HG02623 (cell line): ENCODE results near the gene SH3PXD2B.
"Not testable (repeated sequence)": the region's sequence is repeated elsewhere in the genome, so short reads cannot be mapped to it uniquely, and the experiment has no call there.

Experiments
- ATAC-seq: cut with Tn5 transposase; IDR thresholded peaks from one replicate; pipeline ENCODE4 v1.9.1; 2021; ENCODE audit warnings: moderate library complexity; ENCODE audit not compliant: unreplicated experiment

SH3PXD2B gene

DNA sequence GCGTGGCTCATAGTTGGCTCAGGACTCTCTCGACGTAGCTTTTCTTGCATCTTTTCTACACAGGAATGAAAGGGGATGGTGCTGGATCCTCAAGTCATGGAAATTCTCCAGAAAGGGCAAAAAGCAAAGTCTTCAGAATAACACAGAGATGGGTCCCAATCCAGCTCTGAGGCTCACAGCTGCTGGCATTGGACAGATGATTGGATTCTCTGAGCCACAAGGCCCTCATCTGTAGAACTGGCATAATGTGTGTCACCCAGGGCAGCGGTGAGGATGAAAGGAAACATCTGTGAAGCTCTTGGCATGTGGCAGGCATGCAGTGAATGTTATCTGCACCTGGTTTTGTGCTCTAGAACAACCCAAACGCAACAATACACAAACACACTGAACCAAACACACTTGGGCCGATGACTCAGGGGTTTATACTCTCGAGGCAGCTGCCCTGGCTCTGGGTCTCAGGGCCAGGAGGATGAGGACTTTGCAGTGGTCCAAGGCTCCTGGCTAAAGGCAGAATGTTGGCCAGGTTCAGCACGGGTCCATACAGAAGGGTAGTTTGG is 106.8 kb downstream of the SH3PXD2B start:
- no peak for ATAC-seq

DNA sequence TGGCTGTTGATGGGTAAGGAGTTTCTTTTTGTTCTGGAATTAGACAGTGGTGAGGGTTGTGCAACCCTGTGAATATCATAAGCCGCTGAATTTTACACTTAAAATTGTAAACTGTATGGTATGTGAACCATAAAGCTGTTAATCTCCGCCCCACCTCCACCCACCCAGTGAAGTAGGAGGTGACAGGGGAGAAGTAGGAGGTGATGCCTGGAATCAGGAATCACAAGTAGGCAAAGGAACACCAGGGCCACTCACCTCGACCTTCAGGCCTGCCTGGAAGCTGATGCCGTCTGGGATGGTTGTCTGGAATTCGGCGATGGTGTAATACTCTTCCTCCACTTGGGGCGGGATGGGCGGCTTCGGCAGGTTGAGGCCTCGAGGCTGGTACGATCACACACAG is 108.4 kb downstream of the SH3PXD2B start:
- no peak for ATAC-seq

DNA sequence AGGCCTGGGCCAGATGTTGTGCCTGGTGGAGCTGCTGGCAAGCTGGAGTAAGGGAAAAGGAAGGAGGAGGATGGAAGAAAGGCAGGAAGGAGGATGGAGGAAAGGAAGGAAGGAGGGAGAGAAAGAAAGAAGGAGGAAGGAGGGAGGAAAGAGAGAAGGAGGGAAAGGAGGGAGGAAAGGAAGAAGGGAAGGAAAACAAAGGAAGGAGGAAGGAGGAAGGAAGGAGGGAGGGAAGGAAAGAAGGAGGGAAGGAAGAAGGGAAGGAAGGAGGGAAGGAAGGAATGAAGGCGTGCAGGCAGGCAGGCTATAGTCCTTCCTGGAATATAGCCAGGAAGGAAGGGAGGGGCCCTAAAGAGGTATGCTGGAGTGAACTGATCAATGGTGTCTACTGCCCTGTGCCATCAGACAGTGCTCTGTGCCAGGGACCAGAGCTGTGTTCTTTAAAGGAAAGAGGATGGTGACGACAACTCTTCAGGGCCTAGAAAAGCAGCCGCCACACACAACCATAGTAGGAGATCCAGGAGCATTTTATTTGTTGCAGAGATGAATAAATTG is 109.4 kb downstream of the SH3PXD2B start:
- ATAC-seq, result no peak

DNA sequence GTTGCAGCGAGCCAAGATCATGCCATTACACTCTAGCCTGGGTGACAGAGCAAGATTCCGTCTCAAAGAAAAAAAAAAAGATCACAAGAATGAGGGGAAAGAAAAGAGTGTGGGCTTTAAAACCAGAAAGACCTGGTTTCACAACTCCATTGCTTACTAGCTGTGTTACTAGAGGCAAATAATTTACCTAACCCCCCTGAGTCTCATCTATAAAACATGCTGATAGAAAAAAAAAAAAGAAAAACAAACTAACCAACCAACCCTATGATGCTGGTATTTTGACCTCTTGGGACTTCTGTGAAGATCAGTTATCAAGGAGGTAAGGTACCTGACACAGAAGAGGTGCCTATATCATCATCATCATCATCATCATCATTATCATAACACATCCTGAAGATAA is 110.6 kb downstream of the SH3PXD2B start:
- no peak for ATAC-seq

DNA sequence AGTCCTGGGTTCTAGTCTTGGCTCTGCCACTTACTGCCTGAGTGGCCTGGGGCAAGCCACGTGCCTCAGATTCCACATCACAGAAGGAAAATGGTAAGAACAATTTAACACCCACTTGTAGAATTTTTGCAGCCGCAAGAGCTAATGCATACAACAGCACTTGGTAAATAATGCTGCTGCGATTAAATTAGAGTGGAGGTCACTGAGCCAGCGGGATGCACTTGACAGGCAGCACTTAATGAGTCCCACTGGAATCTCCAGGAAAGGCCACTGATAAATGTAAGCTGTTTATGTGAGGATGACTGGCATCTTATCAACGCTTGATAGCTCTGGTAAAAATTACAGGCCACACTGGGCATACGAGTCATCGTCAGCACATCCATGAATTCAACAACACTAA is 111.4 kb downstream of the SH3PXD2B start:
- ATAC-seq, result no peak

DNA sequence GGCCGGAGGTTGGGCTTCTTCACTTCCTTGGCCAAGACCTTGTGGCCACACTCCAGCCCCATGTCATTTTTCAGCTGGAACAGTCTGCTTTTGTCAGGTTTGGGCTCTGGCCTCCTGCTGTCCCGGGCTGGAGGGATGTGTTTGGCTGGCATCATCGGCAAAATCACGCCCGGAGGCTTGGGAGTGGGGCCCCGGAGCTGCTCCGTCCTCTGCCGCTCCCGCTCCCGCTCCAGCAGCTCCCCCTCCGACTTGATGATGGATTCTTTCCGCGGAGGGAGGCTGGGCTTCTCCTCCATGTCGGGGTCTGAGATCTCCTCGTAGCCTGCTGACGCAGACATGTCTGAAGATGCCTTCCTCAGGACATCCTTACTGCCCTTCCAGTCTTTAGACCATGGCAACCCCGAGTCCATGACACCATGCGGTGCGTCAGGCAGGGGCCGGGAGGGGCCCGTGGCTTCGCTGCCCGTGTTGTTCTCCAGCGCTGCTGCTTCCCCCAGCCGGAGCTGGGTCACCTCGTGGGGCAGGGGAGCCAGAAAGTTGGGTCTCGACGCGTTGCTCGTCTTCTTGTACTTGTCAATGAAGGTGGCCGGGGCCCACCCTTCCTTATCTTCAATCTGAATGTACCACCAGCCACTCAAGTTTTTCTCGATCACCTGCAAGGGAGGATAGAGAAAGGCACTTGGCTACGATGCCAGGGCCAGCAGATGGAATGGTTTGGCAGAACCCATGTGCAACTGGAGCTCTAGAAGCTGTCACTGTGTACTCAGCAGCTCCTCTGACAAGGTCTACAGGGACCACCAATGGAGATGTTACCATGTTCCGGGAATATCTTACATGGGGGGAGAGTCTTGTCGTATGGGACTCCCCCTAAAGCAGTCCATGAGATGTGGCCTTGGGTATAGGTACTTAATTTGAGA is 114.8 kb downstream of the SH3PXD2B start:
- ATAC-seq, result no peak

DNA sequence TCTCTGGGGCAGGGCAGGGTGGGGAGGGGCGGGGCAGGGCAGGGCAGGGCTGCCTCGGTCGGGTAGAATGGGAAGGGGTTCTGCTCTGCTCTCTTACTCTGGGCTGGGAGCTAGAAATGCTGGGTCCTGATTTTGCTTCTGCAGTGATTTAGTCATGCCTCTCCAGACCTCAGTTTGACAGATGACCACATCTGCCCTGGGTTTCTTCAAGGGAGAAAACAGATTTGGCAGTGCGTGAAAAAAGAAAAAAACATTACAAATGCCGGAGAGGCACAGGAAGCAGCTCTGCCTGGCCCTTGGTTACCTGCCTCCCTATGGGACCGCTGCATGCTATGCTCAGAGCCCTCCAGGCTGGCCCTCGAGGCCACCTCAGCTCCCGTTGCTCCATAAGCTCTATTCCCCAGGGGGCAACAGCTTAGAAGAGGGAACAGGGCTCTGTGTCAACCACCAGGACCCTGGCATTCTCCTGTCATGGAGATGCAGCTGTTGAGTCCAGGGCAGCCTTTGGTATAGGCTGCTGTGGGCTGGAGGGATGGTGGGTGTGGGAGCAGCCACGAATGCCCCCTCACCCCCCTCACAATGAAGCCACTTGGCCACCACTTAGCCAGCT is 117.5 kb downstream of the SH3PXD2B start:
- no peak for ATAC-seq

DNA sequence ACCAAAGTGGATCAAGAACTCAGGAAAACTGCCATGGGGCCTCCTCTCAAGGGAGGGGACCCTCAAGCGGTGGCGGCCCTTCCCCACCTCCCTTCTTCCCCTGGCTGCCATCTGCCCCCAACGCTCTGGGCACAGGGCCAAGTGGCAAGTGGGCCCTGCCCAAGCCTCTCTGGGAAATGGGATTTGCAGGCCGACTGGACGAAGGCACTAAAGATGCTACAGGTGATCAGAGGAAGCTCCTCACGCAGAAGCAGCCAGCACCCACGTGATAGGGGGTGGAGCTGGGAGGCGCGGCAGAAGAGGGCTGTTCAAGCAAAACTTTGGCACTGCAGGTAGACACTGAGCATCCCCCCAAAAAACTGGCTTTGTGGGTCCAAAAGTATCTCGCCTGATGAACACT is 118.1 kb downstream of the SH3PXD2B start:
- no peak for ATAC-seq

DNA sequence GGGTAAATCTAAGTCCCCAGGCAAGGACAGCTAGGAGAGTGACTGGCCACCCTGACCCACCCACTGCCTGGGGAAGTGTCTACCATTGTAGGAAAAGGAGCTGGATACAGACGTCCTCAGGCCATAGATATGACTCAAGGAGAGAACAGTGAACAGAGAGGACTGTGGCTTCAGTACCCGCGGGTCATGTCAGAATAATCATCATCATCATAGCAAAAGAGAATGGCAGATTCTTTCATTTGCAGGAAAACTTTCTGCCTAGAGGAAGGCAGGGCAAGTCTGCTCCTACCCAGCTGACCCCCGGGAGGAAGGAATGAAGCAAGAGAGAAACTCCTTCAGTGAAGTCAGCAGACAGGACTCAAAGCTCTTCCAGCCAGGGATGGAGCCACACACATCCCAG is 118.6 kb downstream of the SH3PXD2B start:
- ATAC-seq, result no peak

DNA sequence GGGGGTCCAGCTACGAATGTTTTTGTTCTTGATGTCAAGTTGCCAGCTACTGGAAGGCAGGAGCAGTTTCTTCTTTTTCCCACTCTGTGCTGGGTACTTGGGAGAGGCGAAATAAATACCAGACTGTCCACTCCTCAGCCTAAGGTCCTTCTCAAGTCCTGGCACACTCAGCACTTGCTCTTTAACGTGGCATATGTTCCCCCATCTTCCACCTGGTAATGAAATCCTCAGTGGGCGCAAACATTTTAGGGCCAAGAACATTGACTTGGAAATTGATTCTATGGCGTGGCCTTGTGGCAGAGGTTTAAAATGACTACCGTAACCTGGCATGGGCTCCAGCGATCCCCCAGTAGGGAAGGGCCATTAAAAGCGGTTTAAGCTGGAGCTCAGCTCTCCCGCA is 119.7 kb downstream of the SH3PXD2B start:
- no peak for ATAC-seq

DNA sequence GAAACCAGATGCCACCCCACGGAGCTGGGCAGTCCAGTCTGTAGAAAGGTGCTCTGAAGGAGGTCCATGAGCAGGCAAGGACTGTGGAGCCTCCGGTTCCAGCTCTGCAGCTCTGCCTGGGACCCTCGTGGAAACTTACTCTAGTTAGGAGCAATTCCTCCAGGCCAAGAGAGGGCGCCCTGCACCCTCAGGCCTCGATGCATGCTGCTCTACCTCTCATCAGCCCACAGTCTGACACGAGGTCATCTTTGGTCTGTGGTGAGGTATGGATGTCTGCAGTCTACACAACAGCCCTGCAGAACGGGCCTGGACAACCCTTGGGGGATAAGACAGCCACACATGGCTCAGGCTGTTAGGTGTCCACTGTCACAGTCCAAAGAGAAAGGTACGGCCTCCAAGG is 120.1 kb downstream of the SH3PXD2B start:
- ATAC-seq, result no peak

DNA sequence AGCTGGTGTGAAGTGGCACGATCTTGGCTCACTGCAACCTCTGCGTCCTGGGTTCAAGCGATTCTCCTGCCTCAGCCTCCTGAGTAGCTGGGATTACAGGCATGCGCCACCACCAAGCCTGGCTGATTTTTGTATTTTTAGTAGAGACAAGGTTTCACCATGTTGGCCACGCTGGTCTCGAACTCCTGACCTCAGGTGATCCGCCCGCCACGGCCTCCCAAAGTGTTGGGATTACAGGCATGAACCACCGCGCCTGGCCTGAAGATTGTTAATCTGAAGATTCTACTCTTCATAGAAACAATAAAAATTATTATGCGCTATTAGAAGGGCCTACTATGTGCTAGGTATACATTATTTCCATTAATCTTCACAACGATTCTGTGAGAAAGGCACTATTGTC is 127.4 kb downstream of the SH3PXD2B start:
- not testable (repeated sequence) for ATAC-seq

DNA sequence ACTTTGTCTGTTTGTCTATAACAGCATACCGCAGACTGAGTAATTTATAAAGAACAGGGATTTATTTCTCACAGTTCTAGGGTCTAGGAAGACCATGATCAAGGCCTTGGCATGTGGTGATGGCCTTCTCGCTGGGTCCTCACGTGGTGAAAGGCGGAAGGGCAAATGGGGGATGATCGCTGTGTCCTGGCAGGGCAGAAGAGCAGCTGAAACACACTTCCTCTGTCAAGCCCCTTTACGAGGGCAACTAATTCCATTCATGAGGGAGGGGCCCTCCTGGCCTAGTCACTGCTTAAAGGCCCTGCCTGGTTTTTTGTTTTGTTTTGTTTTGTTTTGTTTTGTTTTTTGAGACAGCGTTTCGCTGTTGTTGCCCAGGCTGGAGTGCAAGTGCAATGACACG is 128.9 kb downstream of the SH3PXD2B start:
- ATAC-seq, result no peak

DNA sequence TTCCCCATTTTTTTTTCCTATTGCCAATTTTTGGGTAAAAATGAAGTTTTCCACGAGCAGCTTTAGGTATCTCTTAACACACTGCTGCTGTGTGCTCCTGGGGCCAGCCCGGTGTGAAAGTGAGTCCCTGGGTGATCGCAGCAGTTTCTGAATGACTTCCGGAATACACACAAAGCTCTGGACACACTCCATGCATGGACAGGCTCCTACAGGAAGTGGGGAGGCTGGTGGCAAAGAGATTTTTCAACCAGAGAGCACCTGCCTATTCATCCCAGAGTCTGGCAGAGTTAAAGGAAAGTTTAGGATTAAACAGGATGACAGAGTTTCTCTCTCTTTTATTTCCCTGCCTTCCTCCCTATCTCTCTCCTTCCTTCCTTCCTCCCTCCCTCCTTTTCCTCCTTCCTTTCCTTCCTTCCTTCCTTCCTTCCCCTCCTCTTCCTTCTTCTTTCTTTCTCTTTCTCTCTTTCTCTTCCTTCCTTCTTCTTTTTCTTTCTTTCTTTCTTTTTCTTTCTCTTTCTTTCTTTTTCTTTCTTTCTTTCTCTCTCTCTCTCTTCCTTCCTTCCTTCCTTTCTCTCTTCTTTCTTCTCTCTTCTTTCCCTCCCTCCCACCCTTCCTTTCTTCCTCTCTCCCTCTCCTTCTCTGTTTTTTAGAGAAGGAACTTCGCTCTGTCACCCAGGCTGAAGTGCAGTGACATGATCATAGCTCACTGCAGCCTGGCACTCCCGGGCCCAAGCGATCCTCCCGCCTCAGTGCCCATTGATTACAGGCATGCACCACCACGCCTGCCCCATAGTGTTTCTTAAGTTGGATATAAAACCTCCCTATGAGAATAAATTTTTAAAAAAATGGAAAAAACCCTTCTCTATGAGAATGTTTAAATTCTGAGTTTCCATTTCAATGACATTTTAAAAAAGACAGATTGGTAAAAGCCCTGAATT is 132.0 kb downstream of the SH3PXD2B start:
- no peak for ATAC-seq

DNA sequence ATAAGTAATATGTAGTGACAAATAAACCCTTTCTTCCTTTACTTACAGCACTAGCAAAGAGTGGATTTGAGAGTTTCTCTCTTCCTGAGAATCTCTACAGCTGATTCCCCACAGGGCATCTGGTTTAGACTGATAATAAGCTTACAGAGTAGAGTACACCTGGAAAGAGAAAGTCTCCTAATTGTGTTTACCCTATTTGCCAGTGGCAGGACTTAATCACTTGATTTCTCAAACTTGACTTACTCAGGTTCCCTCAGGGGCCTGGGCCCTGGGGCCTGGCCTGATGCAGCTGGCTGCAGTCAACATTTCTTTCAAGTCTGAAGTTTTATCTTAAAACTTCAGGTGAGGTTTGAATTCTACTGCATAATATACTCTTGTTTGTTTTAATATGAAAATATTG is 132.7 kb downstream of the SH3PXD2B start:
- no peak for ATAC-seq

DNA sequence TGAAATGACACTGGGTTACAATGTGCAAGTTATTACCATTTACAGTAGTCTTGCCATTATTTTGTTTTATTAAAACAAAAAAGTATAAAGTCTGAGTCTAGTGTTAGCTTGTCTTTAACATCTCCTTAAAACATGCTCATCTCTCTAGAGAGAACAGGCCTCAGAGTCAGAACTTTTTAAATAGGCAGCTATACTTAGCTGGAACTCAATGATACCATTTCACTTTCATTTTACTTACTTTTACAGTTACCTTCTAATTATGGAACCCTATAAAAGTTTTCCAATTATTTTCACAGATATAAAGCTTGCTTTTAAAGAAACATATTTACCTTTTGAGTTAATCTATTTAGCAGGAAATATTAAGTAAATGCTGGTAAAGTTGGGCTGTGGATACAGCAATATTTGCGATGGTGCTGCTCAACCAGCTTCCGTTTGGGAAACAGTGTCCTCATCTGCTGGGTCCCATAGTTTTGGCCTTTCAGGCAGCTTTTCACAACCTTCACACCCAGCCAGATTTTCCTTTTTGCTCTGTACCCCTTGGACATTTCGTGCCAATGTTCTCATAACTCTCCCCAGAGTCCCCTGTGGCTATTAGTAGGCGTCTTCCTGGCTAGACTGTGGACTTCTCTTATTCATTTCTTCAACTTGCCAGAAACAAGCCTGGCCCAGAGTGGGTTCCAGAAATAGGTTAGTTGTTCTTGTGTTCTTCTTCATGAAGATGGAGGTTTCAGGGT is 134.4 kb downstream of the SH3PXD2B start:
- ATAC-seq, result no peak

DNA sequence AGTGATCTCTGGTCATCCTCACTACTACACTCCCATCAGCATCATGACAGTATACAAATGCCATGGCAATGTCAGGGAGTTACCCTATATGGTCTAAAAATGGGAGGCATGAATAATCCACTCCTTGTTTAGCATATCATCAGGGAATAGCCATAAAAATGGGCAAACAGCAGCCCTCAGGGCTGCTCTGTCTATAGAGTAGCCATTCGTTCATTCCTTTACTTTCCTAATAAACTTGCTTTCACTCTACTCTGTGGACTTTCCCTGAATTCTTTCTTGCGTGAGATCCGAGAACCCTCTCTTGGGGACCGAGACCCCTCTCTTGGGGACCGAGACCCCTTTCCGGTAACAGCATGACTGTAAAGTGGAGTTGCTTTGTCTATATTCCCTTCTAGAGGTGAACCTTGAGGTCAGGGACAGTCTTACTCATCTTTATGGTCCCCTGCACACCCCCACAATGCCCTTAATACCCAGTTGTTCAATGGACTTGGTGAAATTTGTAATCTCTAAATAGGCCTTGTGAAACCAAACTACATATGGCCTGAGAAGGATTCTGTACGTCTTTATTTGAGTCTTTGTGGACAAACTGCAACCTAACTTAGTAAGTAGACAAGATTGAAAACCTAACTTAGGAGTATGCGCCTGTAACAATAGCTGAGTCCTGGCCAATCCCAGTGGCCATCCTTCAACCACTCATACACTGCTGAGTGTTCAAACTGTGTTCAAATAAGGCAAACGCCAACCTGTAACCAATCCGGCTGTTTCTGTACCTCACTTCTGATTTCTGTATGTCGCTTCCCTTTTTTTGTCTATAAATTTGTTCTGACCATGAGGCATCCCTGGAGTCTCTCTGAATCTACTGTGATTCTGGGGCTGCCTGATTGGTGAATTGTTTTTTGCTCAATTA is 138.5 kb downstream of the SH3PXD2B start:
- no peak for ATAC-seq

DNA sequence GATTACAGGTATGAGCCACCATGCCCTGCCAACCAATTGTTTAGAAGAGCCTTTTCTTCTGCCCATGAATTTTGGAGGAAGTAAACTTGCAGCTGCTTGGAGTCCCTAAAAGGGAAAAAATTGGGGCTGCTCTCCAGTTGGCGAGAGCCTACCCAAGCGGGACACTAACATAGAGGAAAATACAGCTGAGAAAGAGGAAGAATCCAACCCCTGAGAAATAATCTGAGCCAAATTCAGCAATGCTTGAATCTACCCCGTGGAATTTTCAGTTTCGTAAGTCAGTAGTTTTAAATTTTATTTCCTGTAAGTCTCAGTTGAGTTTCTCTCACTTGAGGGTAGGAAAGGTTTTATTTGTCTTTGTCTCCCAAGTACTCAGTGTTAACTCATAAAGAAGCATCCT is 140.4 kb downstream of the SH3PXD2B start:
- no peak for ATAC-seq

DNA sequence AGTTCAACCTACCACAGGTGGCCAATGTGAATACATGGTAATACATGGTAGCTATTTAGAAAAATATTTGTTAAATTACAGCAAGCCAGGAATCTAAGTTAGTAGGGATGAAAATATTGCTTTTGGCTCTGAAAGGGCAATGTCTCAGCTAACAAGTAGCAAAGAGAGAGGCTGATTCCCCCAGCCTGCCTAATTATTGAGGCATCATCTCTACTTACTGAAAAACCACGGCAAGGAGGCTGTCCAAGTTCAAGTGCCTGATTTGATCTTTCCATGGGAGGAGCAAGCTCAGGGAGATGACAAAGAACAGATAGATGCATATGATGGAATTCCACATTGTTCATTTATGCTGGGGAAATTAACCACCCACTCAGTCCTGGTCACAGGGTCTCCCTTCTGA is 142.0 kb downstream of the SH3PXD2B start:
- no peak for ATAC-seq
